Breast epithelium (tissue), 4 donors: ENCODE measurements around the gene CTNNA1. TPM values are rescaled to one million over a fixed set of nuclear protein-coding genes. Genes with fewer than 3 reads are reported as not detected.
"Not testable (repeated sequence)": the region's sequence is repeated elsewhere in the genome, so short reads cannot be mapped to it uniquely, and the experiment has no call there.

Experiments
- DNase-seq, 2 donors: peaks; one replicate each; pipeline ENCODE4 v3.0.0-alpha.2; 2019; ENCODE audit warnings: low spot score in 2 of 2
- H3K27ac ChIP-seq, 2 donors: fragments of 200-600 bp; sonication (generic) in 1 of 2; one replicate each; pipeline ENCODE4 v1.5.1; 2016 to 2019; ENCODE audit warnings: mild to moderate bottlenecking in 1 of 2
- H3K27me3 ChIP-seq, 2 donors: fragments of 200-600 bp; sonication (generic) in 1 of 2; one replicate each; pipeline versions ENCODE4 v1.5.1 to v1.6.0; 2017 to 2019; ENCODE audit warnings: control low read depth in 1 of 2, mild to moderate bottlenecking in 1 of 2
- H3K36me3 ChIP-seq: fragments of 200-600 bp; one replicate; pipeline ENCODE4 v1.5.1; 2019
- H3K4me1 ChIP-seq, 2 donors: fragments of 200-600 bp; sonication (generic); one replicate each; pipeline ENCODE4 v1.5.1; 2016 to 2019; ENCODE audit warnings: control low read depth in 1 of 2
- H3K4me3 ChIP-seq, 3 donors: fragments of 200-600 bp; sonication (generic); 1 replicate in 2 of 3; 2 replicates in 1 of 3; pipeline ENCODE4 v1.5.1; 2016 to 2019; ENCODE audit warnings: mild to moderate bottlenecking in 3 of 3, moderate library complexity in 2 of 3
- H3K9me3 ChIP-seq, 2 donors: fragments of 200-600 bp; sonication (generic) in 1 of 2; one replicate each; pipeline ENCODE4 v1.5.1; 2016 to 2019; ENCODE audit warnings: control low read depth in 1 of 2
- POLR2A ChIP-seq: fragments of 450-650 bp; IDR thresholded peaks from one replicate; pipeline ENCODE4 v1.6.1; 2016; ENCODE audit warnings: antibody characterized with exemption, mild to moderate bottlenecking, moderate library complexity
- POLR2AphosphoS5 ChIP-seq, 3 donors: sonication (generic); formaldehyde crosslinking; IDR thresholded peaks; one replicate each; pipeline ENCODE4 v1.6.1; 2017; ENCODE audit warnings: antibody characterized with exemption in 3 of 3
- intact Hi-C: fragments of 100-400 bp; cut with DNase I; formaldehyde crosslinking; loops from one replicate; pipeline ENCODE4 v1.15.1; 2023; ENCODE audit warnings: low total_unique reads
- total RNA-seq, 3 donors: library from RNA; depleted of rRNA; stranded (reverse); fragments of >200 nt; gene quantifications; one replicate each; pipeline ENCODE4 v1.1.0, GENCODE V29; 2016
- TF ChIP-seq, protein P1 (sequence below), 3 donors: fragments of 450-650 bp; IDR thresholded peaks; one replicate each; pipeline ENCODE4 v1.5.1; 2016 to 2017; ENCODE audit warnings: antibody characterized with exemption in 3 of 3, mild to moderate bottlenecking in 3 of 3, moderate library complexity in 3 of 3

The CTNNA1 gene
- total RNA-seq, 3 donors from 2014 or later: 314 to 389 (median 321) TPM

DNA sequence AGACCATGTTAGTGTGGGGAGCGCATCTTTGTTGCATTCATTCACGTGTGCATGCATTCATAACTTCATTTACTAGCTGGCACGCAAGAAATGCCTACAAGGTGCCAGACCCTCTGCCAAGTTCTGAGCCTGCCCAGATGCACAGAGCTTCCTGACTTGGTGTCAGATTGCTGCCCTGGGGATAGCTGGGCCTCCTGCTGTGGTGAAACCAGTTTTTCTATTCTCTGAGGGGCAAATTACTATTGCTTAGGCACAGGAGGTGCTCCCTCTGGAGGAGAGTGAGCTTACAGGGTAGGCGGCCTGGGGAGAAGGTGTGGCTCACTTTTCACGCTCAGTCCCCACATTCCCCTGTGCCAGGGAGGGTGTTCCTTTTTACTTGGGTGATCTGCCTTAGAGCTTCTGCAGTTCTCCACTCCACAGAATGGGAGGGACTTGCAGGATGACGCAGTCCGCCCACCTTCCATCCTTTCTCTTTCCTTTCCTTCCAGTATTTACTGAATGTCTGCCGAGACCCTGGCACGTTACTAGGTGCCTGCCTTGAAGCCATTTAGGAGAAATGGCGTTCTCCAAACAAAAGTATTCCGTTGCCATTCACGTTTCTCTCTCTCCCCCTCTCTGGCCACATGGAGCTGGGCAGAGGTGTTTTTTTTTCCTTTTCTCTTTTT, 27.9 kb upstream of the CTNNA1 start:
- no peaks in the 10 kb centered on the region for H3K36me3 ChIP-seq
- peak; percentile 88 to 96 for DNase-seq
- intact Hi-C loops: no loop called here

DNA sequence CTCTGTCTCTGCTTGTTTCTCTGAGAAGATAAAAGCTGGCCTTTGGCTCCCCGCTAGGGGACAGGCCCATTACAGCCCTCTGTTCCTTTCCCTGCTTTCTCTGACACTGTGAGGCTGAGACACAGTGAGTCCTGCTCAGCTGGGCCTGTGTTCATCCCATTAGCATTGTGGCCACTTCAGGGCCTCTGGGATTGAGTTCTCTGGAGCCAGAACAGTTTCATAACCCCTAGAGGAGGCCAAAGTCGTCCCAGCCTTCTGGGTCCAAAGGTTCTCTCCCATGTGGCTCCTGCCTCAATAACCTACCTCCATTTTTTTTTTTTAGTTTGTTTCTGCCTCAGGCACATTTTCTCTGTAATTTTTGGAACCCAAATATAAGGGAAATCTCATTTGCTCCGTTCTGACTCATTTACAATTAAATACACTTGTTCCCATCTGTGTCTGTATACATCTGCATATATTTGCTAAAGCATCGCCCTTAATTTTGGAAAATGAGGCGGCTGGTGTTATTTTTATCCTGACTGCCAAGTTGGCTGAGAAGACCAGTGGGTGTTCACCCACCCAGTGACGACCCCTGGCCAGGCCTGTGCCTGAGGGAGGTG, 27.3 kb upstream of the CTNNA1 start:
- Histone ChIP-seq H3K36me3 (no peaks in the 10 kb centered on the region), H3K27ac (peak overlapping the region; percentile 95 to 96), H3K27me3 (no peaks in the 10 kb centered on the region), H3K4me1 (peaks cover 4 to 18% of the 10 kb centered on the region in 2 donors), H3K9me3 (no peaks in the 10 kb centered on the region), H3K4me3 (peak overlapping the region in 2 of 3 donors; percentile 34 to 47)
- peak in 1 of 2 donors; percentile 42 for DNase-seq
- intact Hi-C loops: no loop called here
- TF ChIP-seq, protein P1, sequence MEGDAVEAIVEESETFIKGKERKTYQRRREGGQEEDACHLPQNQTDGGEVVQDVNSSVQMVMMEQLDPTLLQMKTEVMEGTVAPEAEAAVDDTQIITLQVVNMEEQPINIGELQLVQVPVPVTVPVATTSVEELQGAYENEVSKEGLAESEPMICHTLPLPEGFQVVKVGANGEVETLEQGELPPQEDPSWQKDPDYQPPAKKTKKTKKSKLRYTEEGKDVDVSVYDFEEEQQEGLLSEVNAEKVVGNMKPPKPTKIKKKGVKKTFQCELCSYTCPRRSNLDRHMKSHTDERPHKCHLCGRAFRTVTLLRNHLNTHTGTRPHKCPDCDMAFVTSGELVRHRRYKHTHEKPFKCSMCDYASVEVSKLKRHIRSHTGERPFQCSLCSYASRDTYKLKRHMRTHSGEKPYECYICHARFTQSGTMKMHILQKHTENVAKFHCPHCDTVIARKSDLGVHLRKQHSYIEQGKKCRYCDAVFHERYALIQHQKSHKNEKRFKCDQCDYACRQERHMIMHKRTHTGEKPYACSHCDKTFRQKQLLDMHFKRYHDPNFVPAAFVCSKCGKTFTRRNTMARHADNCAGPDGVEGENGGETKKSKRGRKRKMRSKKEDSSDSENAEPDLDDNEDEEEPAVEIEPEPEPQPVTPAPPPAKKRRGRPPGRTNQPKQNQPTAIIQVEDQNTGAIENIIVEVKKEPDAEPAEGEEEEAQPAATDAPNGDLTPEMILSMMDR (IDR thresholded peaks at IDR 0.05): no peak
- TF ChIP-seq POLR2AphosphoS5 (IDR thresholded peaks at IDR 0.05) (no peak), POLR2A (no peak)

More for the DNA sequence above, 27.9 kb upstream of the CTNNA1 start:
- TF ChIP-seq POLR2A (no peak), POLR2AphosphoS5 (IDR thresholded peaks at IDR 0.05) (peak; percentile 13 to 71 (median 46))
- TF ChIP-seq, protein P1 (IDR thresholded peaks at IDR 0.05): peak; percentile 10 to 59 (median 56)
- Histone ChIP-seq H3K27ac (peak overlapping the region; percentile 95 to 96), H3K4me1 (peaks cover 4 to 18% of the 10 kb centered on the region in 2 donors), H3K27me3 (no peaks in the 10 kb centered on the region), H3K4me3 (peak overlapping the region in 2 of 3 donors; percentile 34 to 47), H3K9me3 (no peaks in the 10 kb centered on the region)

DNA sequence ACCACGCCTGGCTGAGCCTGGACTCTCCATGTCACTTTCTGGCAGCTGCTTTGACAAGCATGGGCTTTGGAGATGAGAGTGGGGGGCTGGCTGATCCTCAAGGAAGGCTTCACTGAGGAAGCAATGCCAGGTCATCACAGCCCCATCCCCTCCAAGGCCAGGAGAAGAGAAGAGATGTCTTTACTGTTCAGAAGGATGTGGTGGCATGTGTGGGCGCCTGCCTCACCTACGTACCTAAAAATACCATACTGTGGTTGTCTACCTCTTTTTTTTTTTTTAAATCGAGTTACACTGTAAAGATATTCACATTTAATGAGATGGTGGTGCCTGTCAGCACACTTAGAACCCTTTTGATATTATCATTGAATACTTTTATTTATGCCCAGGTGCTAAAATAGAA, 26.4 kb upstream of the CTNNA1 start:
- Histone ChIP-seq H3K27me3 (no peaks in the 10 kb centered on the region), H3K36me3 (no peaks in the 10 kb centered on the region), H3K4me3 (no peak overlapping the region), H3K4me1 (peaks cover 4 to 18% of the 10 kb centered on the region in 2 donors), H3K27ac (peak overlapping the region; percentile 95 to 96), H3K9me3 (no peaks in the 10 kb centered on the region)
- TF ChIP-seq POLR2AphosphoS5 (IDR thresholded peaks at IDR 0.05) (no peak), POLR2A (no peak)
- TF ChIP-seq, protein P1 (IDR thresholded peaks at IDR 0.05): no peak
- intact Hi-C loops: no loop called here
- DNase-seq: no peak

DNA sequence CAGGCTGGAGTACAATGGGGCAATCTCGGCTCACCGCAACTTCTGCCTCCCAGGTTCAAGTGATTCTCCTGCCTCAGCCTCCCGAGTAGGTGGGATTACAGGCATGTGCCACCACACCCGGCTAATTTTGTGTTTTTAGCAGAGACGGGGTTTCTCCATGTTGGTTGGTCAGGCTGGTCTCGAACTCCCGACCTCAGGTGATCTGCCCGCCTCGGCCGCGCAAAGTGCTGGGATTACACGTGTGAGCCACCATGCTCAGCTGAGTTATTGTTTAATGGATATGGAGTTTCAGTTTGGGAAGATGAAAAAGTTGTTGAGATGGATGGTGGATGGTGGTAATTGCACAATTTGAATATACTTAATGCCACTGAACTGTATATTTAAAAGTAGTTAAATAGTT, 22.7 kb upstream of the CTNNA1 start:
- H3K27ac ChIP-seq, H3K9me3 ChIP-seq, H3K36me3 ChIP-seq, H3K4me3 ChIP-seq, intact Hi-C loops, H3K4me1 ChIP-seq, DNase-seq, H3K27me3 ChIP-seq: not testable (repeated sequence)

DNA sequence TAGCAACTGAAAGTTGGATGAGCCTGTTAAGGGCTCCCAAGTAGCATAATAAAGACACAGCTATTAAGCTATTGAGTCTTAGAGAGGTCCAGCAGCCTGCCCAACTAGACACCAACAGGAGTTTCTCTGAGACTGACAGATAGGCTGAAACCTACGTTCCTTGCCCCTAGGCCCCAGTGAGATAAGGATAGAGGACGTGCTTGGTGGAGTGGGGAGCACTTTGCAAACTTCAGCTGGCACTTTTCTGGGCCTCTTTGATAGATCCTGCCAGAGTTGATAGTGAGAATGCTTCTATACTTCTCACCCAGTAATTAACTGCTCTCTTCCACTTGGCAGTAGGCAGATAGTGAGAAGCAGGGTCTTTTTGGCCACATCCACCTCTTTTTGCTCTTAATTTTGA, 20.8 kb upstream of the CTNNA1 start:
- Histone ChIP-seq H3K27me3 (no peaks in the 10 kb centered on the region), H3K4me1 (no peaks in the 10 kb centered on the region), H3K4me3 (no peak overlapping the region), H3K27ac (no peak overlapping the region), H3K36me3 (no peaks in the 10 kb centered on the region), H3K9me3 (no peaks in the 10 kb centered on the region)
- intact Hi-C loops: no loop called here
- DNase-seq: no peak
- TF ChIP-seq, protein P1 (IDR thresholded peaks at IDR 0.05): no peak
- TF ChIP-seq POLR2AphosphoS5 (IDR thresholded peaks at IDR 0.05): no peak
- TF ChIP-seq POLR2A: no peak
